Measurements from ENCODE around the gene CYP11A1.

CYP11A1 gene

DNA sequence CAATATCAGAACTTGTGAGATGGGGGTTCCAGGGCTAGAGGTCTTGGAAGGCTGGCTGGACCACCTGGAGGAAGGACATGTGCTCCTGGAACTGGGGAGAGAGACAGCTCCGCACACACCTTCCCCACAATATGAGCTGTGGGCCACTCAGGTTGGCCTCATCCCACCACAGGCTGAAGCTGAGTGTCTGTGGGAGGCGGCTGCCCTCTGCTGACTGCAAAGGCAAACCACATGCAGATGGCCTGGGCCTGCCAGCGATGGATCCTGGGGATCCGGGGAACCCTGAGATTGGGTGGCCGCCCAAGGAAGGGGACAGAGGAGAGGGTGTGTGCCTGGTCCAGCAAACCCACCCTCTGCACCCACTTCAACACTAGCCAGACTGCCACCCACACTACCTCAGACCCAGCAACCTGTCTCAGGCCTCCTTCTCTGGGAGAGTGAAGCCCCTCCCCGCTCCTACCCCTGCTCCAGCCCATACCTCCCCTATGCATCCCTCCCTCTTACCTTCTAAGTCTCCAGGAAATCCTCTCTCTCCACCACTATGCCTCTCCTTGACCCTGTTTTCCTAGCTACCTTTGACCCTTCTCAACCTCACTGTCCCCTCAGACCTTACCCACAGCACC is 44.8 kb downstream of the CYP11A1 start:
- peak; percentile 45 for DNase-seq (ENCODE audit: low read depth)

DNA sequence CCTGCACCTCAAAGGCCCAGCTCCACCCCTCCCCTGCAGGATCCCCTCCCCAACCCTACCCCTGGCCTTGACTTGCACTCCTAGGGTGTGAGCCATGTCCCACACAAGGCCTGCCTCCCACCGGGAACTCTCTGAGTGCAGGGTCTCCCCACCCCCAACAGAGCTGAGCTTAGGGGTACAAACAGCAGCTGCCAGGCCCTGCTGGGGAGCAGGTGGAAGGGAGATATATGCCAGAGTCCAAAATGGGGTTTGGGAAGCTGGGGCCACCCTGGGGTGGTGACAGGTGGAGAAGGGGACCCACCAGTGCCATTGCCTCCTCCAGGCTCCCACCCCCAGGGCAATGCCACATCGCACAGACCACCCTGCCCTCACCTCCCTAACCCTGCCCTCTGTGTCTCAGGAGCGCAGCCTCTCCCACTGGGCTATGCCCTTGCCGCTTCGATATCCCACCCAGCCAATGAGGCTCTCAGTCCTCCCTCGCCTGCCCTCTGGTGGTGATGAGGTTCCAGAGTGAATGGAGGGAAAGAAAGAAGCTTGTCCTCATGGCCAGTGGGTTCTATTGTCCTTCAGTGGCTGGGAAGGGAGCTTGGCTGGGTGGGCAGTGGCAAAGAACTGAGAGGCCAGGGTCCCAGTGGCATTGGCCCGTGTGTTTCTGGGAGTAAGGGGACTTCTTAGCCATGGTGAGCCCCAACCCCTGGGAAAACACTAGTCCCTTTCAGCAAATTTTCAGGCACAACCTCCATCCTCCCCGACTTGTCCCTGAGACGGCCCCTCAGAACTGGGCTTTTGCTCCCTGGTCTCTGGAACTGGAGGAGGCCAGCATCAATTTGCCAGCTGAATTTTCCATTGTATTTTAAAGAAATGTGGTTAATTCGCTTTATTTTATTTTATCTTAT is 46.8 kb downstream of the CYP11A1 start:
- DNase-seq (ENCODE audit: low read depth), result peak; percentile 30

DNA sequence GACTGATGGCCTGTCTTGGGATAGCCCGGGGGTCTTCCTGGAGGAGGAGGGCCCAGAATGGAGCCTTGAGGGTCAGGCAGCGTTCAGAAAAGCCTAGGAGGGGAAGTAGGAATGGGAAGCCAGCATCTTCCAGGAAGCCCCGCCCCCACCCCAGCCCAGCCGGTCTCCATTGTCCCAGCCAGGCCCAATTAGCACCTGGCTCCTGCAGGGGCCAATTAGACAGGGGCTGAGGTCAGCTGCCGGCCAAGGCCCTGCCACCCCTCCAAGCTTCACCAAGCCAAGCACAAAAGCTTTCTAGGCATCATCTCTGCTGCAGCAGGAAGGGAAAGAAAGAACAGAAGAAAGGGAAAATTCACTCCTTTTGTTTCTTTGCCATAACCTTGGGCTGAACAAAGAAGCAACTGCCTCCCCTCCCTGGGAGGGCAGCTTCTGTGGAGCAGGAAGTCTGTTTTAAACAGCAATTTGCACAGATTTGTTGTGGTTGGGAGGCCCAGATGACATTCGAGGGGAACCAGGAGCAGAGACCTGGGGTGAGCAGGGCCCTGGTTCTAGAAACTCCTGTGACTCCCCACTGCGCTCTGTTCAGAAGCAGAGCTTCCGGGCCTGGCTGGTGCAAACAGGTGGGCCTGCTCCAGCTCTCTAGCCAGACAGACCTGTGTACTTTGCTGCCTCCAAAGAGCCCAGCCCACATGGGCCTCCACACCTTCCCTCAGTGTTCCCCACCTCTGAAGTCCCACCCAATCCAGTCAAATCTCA is 47.7 kb downstream of the CYP11A1 start:
- DNase-seq (ENCODE audit: low read depth), result no peak

DNA sequence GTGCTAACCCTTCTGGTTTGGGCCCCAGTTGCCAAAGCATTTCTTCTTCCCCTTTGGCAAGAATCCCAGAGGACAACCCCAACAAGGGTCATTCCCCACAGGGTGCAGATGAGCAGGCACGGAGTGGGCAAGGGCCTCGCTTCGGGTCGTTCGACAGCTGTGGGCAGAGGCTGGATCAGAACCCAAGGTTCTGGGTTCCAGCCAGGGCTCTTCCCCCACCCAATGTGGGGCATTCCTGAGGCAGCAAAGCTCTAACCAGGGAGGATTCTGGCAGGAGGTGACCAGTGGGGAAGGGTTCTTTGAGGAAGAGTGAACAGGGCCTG is 48.3 kb downstream of the CYP11A1 start:
- no peak for DNase-seq (ENCODE audit: low read depth)

DNA sequence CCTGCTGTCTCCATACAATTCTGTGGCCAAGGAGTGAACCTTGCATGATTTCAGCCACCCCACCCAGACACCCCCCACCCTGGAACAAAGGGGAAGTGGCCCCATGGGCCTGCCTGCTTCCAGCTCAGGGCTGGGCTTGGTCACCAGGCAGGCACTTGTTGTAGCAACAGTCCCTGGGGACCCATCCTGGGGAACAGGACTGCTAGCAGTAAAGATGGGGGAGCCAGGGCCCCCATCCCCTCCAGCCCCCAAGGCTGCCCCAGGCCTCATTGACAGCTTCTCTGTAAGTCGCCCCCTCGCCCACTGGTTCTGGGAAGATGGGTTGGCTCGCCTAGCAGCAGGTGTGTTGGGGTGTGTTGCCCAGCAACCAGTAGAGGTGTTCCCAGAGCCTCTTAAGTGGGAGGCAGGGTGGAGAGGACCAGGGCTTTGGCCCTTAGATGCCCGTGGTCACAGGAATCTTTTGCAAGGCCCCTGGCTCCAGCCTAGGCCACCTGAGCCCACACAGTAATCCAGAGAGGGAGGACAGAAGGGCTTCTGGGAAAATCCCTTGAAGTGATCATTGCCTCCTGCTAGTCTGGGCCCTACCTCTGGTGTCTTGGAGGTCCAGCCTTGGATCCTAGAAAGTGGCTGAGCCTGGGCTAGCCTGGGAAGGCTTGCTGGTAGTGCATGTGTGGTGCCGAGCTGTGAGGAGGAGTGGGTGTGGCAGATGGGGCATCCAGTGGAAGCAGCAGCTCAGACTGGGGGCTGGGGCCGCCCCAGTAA is 48.9 kb downstream of the CYP11A1 start:
- peak; percentile 39 for DNase-seq (ENCODE audit: low read depth)

DNA sequence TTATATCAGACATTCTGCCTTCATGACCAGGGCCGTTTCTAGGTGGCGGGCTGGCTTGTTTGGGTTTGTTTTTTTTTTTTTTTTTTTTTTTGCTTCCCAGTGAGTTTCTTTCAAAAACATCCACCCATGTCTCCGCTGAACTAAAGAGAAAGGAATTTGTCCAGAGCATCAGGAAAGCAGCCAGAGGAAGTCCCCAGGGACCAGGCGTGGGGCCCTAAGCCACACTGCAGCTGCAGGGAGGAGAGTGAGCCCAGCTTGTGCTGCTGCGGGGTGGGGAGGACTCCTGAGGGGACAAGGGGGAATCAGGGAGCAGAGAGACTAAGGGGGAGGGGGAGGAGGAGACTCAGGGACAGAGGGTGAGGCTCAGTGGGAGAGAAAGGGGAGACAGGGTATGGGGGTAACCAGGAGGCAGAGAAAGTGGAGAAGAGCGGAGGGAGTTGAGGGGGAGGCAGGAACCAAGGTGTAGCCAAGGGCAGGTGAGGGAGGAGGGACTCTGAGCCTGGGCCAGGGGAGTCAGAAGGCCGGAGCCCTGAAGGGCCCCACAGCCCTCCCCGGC is 49.5 kb downstream of the CYP11A1 start:
- peak; percentile 99 for DNase-seq (ENCODE audit: low read depth)

DNA sequence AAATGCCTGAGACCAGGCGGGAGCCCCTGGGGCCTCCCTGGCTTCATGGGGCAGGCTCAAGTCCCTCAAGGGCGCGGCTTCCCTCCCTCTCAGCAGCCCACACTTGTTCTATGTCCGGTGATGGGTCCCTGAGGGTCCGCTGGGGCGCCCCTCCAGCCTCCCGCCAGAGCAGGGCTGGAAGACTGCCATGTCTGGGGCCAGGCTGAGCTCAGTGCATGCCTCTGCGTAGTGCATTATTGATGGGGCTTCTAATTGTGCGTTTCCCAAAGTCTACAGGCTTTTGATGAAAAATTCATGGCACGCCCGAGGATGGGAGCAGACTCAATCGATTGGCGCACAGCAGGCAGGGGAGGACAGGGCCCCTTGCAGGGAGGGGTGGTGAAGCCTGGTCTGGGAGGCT is 51.3 kb downstream of the CYP11A1 start:
- DNase-seq (ENCODE audit: low read depth), result no peak

DNA sequence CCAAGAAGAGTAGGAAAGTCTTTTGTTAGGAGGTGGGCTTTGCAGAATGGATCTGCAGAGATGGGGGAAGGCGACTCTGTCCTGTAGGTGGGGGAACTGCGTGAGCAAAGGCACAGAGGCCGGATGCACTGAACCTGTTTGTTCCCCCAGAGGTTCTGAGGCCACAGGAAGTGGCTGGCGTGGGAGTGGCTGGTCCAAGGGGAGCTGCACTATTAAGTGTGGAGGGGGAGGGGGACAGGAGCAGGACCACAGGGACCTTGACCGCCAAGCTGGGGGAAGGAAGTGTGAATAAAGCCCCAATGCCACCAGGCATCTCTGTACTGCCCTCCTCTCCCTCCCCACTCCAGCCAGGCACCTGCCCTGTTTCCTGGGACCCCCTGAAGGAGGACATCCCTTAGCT is 51.8 kb downstream of the CYP11A1 start:
- DNase-seq (ENCODE audit: low read depth), result no peak

DNA sequence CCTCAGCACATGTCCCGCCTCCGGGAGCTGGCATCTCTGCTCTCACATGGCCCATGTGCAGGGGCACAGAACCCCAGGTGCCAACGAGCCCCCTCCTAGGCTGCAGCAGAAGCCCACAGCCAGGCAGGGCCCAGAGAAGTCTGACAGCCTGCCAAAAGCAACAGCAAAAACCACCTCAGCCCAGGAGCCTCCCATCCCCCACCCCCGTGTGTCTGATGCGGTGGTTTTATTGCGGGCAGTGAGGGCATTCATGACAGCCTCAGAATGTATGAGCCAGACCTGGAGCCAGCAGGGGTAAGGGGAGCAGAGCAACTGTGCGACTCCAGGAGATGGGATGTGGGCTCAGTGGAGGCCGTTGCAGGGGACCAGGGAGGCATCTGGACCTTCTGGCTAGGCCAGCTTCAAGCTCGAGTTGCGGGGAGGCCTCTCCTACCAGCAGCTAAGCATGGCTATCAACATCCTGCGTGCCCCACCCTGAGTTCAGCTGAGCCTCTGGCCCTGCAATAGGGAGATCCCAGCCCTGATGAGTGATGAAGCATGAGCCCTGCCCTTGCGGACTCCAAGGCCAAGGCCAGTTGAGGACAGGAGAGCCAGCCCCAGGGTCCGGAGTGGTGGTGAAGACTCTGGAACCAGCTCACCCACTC is 52.5 kb downstream of the CYP11A1 start:
- DNase-seq (ENCODE audit: low read depth), result peak; percentile 56

DNA sequence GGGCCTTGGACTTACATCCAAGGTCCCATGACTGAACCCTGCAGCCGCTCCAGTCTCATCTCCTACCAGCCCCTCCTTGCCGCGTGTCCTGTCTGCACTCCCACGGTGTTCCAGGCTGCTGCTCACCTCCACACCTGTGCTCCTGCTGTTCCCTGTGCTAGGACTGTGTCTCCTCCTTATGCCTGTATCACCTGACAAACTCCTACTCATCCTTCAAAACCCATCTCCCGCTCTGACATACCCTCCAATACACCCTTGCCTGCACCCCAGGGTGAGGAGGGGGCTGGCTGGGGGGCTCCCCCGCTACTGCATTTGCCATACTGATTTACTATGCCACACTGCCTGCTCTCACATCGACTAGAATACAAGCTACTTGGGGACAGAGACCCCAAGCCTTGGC is 53.6 kb downstream of the CYP11A1 start:
- DNase-seq (ENCODE audit: low read depth), result no peak

DNA sequence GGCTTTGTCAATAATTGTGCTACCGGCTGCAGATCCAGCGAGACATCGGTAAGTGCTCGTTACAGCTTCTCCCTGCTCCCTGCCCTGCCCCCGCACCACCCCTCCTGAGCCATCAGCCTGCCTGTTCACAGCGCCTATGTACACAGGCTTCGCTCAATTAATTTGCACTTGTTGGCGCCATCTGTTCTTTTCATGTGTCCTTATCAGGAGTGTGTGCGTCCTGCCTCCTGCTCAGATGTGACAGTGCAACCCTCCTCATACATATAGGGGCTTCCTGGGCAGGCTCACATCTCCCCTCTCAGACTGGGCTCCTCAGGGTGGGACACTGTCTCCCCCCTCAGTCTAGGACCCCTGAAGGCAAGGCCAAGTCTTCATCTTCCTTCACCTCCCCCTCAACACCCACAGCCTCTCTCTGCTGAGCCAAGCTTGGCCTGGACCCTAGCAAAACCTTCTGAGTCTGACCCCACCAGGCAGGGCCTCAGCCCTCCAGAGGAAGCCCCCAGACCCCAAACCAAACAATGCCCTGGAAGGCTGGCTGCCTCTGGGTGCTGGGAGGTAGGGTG is 54.9 kb downstream of the CYP11A1 start:
- no peak for DNase-seq (ENCODE audit: low read depth)

DNA sequence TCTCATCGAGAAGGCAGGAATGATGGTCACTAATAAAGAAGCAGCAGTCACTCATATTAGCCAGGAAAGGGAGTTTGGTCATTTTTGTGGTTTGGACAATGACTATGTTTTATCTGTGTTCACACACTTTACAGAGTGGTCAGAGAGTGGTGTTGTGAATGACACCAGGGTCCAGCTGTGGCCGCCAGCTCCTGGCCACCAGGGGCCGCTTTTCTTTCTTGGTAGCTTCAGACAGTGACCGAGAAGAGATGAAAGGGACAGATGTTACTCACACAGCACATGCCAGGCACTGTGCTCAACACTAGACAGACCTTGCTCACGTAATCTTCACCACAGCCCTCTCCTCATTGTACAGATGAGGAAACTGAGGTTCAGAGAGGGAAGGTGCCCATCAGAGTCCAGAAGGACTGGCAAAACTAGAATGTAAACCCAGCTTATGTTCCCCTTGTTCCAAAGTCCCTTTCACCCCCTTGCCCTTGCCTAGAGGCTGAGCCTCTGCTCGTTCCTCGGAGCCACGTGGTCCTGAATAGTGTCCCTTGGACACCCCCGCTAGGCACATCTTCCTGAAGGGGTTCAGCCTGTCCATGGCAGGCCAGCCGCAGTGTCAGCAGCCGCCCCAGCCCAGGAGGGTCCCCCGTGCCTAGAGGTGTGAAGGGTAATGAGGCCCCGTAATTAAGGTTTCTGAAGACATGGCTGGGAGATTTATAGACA is 55.6 kb downstream of the CYP11A1 start:
- DNase-seq (ENCODE audit: low read depth), result peak; percentile 33

DNA sequence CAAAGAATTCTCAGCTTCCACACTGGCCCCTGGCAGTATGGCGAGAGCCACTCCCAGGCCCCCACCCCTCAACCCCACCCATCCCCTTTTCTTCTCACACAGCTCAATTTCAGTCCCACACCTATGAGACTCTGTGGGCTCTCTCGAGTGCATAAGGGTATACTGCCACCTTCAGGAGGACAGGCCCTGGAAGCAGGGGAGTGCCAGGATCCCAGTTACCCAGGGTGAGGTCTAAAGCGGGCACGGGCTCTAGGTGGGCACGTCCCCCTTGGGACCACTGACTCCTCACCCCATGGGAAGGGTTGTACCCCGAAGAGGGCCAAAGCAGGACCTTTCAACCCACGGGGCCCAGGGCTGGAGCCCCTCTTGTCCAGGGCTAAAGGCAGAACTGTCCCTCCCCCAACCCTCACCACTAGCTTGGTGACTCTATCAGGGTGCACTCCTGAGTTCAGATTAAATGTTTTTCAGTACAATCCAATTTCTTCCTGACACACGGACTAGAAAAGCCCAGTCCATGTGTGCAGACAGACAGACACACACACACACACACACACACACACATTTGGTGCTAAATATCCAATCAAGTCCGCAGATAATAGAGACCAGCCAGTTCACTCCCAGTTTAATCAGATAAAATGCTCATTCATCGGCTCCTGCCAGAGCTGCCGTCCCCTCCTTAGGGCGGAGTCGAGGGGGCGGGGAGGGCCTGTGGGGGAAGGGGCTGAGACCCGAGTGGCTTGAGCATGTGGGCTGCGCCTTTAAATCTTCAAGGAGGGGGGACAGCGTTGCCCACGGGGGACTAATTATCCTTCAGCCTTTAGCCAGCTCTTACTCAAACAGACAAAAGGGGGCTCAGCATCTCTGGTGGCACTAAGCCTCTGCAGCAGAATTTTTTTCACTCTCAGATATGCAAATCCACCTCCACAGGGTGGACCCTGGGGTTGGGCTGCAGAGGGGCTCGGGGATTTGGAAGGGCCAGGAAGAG is 59.3 kb downstream of the CYP11A1 start:
- DNase-seq (ENCODE audit: low read depth), result peak; percentile 47

DNA sequence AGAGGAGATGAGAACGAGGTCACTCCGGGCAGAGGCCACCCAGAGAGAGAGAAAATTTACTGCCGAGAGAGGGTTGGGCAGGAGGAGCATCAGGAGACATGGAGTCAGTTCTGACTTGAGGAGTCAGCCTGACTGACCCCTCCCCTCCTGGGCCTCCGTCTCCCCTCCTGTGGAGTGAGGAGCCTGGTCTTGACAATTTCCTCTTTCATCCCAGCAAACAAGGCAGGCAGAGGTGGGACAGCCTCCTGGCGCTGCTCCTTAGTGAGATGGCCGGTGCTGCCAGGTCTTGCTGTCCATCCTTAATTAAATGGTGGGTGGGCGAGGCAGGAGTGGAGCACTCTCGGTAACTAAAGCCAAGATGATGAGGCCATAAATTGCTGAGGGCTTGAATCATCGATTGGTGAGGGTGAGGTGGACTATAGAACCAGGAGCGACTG is 60.6 kb downstream of the CYP11A1 start:
- no peak for DNase-seq (ENCODE audit: low read depth)

DNA sequence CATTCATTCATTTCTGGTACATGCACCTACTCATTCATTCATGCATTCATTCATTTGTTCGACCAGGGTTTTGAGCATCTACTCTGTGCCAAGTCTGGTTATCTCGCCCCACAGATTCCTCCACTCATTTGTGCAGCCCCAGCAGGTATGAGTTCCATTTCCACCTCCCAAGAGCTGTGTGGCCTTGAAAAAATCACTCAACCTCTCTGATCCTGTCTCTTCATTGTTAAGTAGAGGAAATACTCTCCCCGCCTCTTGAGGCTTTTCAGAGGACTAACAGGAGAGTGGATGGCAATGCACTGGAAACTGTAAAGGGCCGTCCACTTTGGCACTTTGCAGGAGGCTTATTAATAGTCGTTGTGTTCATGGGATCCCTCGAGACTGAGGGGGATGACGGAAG is 61.8 kb downstream of the CYP11A1 start:
- no peak for DNase-seq (ENCODE audit: low read depth)

DNA sequence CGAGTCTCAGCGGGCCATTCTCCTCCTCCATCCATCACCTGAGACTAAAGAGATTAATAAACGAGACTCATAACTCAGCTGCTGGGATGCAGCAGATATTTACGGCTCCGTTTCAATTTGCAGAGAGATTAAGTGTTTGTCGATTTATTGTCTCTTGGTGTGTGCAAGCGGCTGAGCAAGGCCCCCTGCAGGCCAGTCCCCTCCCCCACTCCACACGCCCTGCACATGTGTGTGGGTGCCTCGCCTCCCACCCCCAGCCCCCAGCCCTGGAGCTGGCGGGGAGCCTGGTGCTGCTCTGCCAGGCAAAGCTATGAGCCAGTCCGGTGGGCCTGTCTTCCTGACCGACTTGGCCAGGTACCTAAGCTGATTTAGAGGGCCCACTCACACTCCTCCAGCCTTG is 63.0 kb downstream of the CYP11A1 start:
- DNase-seq (ENCODE audit: low read depth), result no peak

DNA sequence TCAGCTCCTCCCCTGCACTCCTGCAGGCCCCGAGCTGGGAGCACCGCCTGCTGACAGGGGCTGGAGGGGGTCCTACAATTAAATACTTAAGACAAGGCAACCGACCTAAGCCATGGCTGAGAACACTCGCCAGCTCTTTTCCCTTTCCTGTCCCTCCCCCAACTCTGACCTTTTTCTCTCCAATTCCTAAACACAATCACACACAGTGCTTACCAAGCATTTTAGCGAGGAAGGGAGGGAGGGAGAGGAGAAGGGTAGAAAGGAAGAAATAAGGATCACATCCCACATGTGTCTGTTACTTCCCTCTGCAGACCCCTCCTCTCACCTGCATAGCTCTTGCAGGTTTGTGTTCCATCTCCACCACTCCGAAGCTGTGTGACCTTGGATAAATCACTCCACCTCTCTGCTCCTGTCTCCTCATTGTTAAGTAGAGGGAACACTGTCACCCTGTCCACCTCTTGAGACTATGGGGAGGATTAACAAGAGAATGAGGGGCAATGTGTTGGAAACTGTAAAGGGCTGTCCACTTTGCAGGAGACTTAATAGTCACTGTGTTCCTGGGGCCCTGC is 63.6 kb downstream of the CYP11A1 start:
- no peak for DNase-seq (ENCODE audit: low read depth)

DNA sequence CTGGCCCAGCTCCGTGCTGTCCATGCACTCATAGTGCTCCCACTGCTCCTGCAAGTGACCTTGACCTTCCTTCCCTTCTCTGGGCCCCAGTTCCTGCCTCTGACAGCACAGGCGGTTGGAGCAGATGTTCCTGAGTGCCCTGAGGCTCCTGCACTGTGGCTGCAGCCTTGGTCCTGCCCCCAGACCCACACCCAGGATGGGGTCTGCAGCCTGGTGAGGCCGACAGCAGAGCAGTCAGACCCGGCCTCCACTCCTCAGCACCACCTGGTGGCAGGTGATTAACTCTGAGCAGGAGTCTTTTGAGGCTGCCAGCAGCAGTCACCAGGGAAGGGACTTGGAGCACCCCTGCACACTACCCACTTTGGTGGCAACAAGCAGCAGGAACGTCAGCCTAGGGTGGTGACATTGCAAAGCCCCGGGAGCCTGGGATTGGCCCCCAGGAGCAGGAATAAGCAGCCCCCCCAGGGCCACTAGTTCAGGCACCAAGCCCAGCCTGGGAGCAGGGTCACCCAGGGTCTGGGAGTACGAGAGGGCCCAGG is 64.6 kb downstream of the CYP11A1 start:
- no peak for DNase-seq (ENCODE audit: low read depth)

Data from HS-27A (cell line).